Hepatocyte (in vitro differentiated cells): Measurements from ENCODE around the gene ATP2B3. TPM values are rescaled to one million over a fixed set of nuclear protein-coding genes. Genes with fewer than 3 reads are reported as not detected.

Experiments
- DNase-seq: peaks from one replicate; pipeline ENCODE4 v3.0.0-alpha.2; 2016; ENCODE audit warnings: low spot score
- H2AFZ ChIP-seq: fragments of 200-600 bp; sonication (generic); 2 replicates; pipeline ENCODE4 v1.6.0; 2016; ENCODE audit warnings: antibody characterized with exemption, mild to moderate bottlenecking
- H3K27ac ChIP-seq: fragments of 200-600 bp; sonication (generic); 2 replicates; pipeline ENCODE4 v1.5.1; 2016; ENCODE audit warnings: mild to moderate bottlenecking
- H3K27me3 ChIP-seq: fragments of 200-600 bp; sonication (generic); 2 replicates; pipeline ENCODE4 v1.6.1; 2016
- H3K36me3 ChIP-seq: fragments of 200-600 bp; sonication (generic); replicated peaks from 2 replicates; pipeline ENCODE4 v1.5.1; 2016; ENCODE audit warnings: low read depth; ENCODE audit not compliant: insufficient read depth
- H3K4me1 ChIP-seq: fragments of 200-600 bp; sonication (generic); 2 replicates; pipeline ENCODE4 v1.5.1; 2016; ENCODE audit warnings: mild to moderate bottlenecking, moderate library complexity; ENCODE audit not compliant: insufficient read depth
- H3K4me2 ChIP-seq: fragments of 200-600 bp; sonication (generic); 2 replicates; pipeline ENCODE4 v1.6.0; 2016
- H3K4me3 ChIP-seq: fragments of 200-600 bp; sonication (generic); 2 replicates; pipeline ENCODE4 v1.5.1; 2016; ENCODE audit warnings: mild to moderate bottlenecking
- H3K79me2 ChIP-seq: fragments of 200-600 bp; sonication (generic); 2 replicates; pipeline ENCODE4 v1.6.0; 2017; ENCODE audit warnings: mild to moderate bottlenecking
- H3K9me2 ChIP-seq: fragments of 200-600 bp; sonication (generic); replicated peaks from 2 replicates; pipeline ENCODE4 v1.6.0; 2017; ENCODE audit warnings: mild to moderate bottlenecking; ENCODE audit not compliant: insufficient read depth
- H3K9me3 ChIP-seq: fragments of 200-600 bp; sonication (generic); 2 replicates; pipeline ENCODE4 v1.5.1; 2016; ENCODE audit warnings: low read depth, mild to moderate bottlenecking
- H4K20me1 ChIP-seq: fragments of 200-600 bp; sonication (generic); 2 replicates; pipeline ENCODE4 v1.6.0; 2016; ENCODE audit warnings: mild to moderate bottlenecking; ENCODE audit not compliant: insufficient read depth, poor library complexity, severe bottlenecking
- EZH2 ChIP-seq: fragments of 200-600 bp; sonication (generic); IDR thresholded peaks from 2 replicates; pipeline ENCODE4 v1.6.1; 2016; ENCODE audit warnings: antibody characterized with exemption, mild to moderate bottlenecking, borderline replicate concordance
- EZH2phosphoT487 ChIP-seq: fragments of 200-600 bp; sonication (generic); IDR thresholded peaks from one replicate; pipeline ENCODE4 v1.6.1; 2018; ENCODE audit warnings: antibody characterized with exemption, mild to moderate bottlenecking, low read depth, moderate library complexity; ENCODE audit not compliant: unreplicated experiment, severe bottlenecking
- whole genome bisulfite sequencing: methylation state at CpG from one replicate; pipeline ENCODE4 v1.1.6; 2016; ENCODE audit warnings: low lambda C conversion rate; ENCODE audit errors: missing lambda C conversion rate; 5-methylcytosine and 5-hydroxymethylcytosine counted together
- polyA plus RNA-seq: library from polyadenylated mRNA; unstranded; fragments of >200 nt; fragmentation: Nextera tagmentation; extraction: Ambion mirVana; gene quantifications from 2 replicates; pipeline ENCODE4 v1.2.1, GENCODE V29; 2016
- total RNA-seq: library from RNA; depleted of rRNA; stranded (reverse); fragments of >200 nt; gene quantifications from 2 replicates; pipeline ENCODE4 v1.2.3, GENCODE V29; 2014
- TF ChIP-seq, protein P1 (sequence below): fragments of 200-600 bp; sonication (generic); IDR thresholded peaks from 2 replicates; pipeline ENCODE4 v1.5.1; 2016; ENCODE audit warnings: antibody characterized with exemption, mild to moderate bottlenecking; ENCODE audit not compliant: poor library complexity

ATP2B3 gene
- total and polyA plus RNA-seq, 2 experiments from 2014 or later: 0.07 TPM; not detected in 1

DNA sequence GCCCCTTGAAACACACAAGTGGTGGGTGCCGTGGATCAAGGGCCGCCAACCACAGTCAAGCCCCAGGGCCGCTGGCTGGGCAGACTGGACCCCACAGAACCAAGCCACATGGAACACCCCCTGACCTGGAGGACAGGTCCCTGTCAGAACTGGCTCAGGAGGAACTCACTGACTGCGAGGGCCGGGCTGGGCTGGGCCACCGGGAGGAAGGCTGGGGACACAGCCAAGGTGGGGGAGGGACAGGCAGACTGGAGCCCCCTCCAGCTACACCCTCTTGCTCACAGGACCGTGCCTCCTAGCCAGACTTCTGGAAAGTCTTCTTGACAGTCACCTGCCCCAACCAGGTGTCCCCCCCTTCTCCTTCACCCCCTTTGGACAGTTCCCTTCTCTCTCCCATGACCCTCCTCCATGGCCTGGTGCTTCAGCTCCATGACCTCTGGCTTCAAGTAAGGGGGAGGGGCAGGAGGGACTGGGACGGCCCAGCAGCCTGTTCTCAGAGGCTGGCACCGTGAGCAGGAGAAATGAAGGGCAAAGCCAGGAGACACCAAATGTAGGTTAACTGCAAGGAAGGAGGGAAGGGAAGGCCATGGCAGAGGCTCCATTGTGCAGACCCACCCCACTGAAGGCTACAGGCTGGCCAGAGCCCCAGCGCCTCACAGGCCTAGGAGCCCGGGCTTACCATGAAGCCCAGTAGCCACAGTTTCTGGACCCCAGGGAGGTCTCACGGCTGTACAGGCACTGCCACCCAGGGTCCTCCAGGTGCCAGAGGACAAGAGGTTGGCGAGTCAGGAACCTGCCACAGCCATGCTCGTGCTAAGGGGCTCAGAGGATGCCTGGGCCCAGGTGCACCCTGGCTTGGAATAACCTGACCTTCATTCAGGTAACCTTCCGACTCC lies 107.0 kb downstream of the ATP2B3 start:
- TF ChIP-seq EZH2: no peak
- no peak for TF ChIP-seq EZH2phosphoT487
- TF ChIP-seq, protein P1, sequence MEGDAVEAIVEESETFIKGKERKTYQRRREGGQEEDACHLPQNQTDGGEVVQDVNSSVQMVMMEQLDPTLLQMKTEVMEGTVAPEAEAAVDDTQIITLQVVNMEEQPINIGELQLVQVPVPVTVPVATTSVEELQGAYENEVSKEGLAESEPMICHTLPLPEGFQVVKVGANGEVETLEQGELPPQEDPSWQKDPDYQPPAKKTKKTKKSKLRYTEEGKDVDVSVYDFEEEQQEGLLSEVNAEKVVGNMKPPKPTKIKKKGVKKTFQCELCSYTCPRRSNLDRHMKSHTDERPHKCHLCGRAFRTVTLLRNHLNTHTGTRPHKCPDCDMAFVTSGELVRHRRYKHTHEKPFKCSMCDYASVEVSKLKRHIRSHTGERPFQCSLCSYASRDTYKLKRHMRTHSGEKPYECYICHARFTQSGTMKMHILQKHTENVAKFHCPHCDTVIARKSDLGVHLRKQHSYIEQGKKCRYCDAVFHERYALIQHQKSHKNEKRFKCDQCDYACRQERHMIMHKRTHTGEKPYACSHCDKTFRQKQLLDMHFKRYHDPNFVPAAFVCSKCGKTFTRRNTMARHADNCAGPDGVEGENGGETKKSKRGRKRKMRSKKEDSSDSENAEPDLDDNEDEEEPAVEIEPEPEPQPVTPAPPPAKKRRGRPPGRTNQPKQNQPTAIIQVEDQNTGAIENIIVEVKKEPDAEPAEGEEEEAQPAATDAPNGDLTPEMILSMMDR: no peak
- Histone ChIP-seq H3K9me2 (no peaks in the 10 kb centered on the region), H3K36me3 (no peaks in the 10 kb centered on the region), H2AFZ (no peak overlapping the region), H3K27me3 (no peaks in the 10 kb centered on the region), H3K79me2 (no peaks in the 10 kb centered on the region), H3K4me2 (no peak overlapping the region), H3K4me1 (peaks cover 5% of the 10 kb centered on the region), H3K4me3 (no peak overlapping the region), H3K9me3 (no peaks in the 10 kb centered on the region), H4K20me1 (no peaks in the 10 kb centered on the region), H3K27ac (no peak overlapping the region)
- 86% methylated on average over 14 of the region's 15 CpGs for WGBS
- no peak for DNase-seq

DNA sequence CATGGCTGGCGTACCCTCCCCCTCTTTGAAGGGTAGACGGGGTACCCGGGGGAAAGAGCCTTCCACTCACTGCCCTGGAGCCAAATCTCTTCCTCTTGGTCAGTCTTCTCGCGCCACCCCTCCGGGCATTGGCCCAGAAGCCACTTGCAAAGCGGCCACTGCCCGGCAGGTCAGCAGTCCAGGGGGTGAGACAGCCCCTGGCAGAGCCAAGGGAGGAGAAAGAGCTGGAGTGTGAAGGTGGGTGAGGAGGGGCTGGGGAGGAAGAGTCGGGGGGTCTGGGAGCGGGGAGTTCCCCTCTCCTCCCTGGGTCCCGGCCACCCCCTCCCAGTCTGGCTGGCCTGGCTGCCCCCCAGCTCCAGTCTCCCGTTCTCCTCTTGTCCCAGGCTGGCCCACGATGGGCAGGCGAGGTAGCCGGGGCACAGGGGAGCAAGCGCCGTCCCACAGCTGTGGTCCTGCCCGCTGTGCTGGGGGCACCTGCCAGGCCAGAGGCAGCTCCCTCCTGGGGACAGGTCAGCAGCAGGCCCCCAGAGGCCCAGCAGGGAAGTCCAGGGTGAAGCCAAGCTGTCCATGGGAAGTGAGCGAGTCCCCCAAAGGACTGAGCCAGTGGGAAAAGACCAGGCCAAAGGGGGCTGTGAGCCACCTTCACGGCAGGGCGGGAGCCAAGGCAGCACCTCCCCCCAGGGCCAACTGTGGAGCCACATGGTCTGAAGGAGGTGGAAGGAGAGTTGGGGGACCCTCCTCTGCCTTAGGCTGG lies 108.0 kb downstream of the ATP2B3 start:
- Histone ChIP-seq H3K4me3 (no peak overlapping the region), H3K27ac (no peak overlapping the region), H2AFZ (no peak overlapping the region), H3K79me2 (no peaks in the 10 kb centered on the region), H4K20me1 (no peaks in the 10 kb centered on the region), H3K4me1 (peaks cover 5% of the 10 kb centered on the region), H3K27me3 (no peaks in the 10 kb centered on the region), H3K9me2 (no peaks in the 10 kb centered on the region), H3K9me3 (no peaks in the 10 kb centered on the region), H3K36me3 (no peaks in the 10 kb centered on the region), H3K4me2 (no peak overlapping the region)
- DNase-seq: no peak
- TF ChIP-seq EZH2: no peak
- WGBS: 90% methylated on average over 16 of the region's 21 CpGs

DNA sequence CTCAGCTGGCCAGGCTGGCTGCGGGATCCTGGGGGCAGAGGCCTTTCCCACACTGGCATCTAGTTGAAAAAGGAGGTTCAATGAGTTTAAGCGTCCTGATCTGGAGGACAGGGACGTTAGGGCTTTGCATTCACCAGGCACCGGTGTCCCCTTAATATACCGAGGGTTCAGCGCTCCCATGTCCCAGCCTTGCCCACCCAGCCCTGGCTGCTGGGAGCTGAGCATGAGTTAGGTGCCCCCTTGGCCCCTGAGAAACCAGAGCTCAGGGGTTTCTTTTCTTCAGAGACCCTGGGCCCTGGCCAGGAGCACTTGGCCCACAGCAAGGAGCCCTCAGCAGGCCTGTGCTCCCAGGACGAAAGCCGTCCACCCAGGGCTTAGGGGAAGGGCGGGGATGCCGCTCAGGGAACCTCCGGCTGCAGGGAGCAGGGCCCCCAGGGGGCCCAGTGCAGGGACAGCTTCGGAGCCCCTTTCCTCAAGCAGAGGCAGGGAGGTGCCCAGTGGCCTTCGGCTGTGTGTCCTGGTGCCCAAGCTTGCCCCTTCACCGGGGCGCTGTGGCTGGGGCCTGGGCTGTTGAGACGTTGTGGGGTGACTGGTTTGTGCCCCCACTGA lies 108.7 kb downstream of the ATP2B3 start:
- DNase-seq: no peak
- H3K36me3 ChIP-seq: no peaks in the 10 kb centered on the region
- H4K20me1 ChIP-seq: no peaks in the 10 kb centered on the region
- 83% methylated on average over 16 of the region's 16 CpGs for WGBS
- no peak for TF ChIP-seq EZH2
- TF ChIP-seq, protein P1: no peak
- TF ChIP-seq EZH2phosphoT487: no peak
- H3K27me3 ChIP-seq: no peaks in the 10 kb centered on the region
- H3K4me1 ChIP-seq: peaks cover 5% of the 10 kb centered on the region
- H3K9me3 ChIP-seq: peaks cover under 1% of the 10 kb centered on the region
- H3K27ac ChIP-seq: no peak overlapping the region
- no peak overlapping the region for H3K4me3 ChIP-seq
- H2AFZ ChIP-seq: no peak overlapping the region
- H3K4me2 ChIP-seq: no peak overlapping the region
- no peaks in the 10 kb centered on the region for H3K9me2 ChIP-seq
- H3K79me2 ChIP-seq: no peaks in the 10 kb centered on the region
